NCI-H446 treated with DMSO at 0.1 percent for 48 hours (cell line): ENCODE measurements around the gene TMPRSS7.
A peak's percentile ranks its signal among the peaks of the same experiment; 100 is the strongest.

Experiments
- DNase-seq: peaks from one replicate; lab custom pipeline; 2025; lab: John Stamatoyannopoulos, UW

The TMPRSS7 gene

DNA sequence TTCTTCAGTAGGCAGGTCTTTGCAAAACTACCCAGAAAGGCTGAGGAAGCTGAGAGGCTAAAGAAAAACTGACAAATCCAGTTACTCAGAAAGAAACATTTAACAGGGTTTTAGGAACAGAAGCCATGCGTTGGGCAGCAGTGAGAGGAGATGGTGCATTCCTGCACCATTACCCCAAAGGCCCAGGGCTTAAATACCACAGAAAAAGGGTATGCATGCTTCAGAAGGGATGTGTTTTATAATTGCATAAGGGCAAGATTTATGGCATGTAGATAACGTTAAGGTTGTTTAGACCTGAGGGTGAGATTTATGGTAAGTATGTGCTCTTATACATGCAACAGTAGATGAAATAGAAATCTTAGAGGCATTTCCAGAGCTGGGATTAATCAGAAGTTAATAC lies 61.6 kb downstream of the TMPRSS7 start:
- no peak for DNase-seq

DNA sequence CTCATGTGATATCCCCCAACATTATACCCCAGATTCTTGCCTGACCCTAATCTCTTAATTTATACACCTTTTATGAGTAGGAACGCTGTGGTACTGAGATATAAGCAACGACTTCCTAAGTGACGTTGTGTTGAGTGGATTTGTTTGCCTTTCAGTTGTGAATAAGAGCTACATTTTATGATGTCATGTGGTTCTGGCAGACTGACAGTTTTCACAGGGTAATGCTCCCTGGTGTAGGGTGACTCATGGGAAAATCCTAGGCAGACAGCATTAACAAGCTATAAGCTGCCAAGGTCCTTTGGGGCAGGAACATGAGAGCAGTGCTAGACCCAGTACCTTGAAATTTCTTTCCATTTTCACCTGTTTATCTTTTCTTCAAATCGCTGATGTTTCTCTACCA lies 62.8 kb downstream of the TMPRSS7 start:
- DNase-seq = peak; percentile 15

DNA sequence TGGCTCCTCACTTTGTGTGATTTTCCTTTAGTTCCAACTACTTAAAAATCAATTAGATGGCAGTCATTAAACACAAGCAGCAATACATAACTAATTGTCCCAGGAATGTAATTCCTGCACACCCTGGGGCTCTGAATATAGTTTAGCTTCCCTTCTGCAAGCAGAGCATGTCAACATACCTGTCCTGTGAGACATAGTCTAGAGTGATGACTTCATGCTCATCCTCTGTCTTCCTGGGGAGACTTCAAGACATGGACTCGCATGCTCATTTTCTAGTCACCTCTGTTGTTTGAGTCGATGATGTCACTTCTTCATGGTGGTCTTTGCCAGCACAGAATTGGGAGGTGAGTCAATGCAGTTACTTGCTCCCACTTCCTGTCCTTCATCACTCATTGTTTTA lies 67.4 kb downstream of the TMPRSS7 start:
- DNase-seq = no peak

DNA sequence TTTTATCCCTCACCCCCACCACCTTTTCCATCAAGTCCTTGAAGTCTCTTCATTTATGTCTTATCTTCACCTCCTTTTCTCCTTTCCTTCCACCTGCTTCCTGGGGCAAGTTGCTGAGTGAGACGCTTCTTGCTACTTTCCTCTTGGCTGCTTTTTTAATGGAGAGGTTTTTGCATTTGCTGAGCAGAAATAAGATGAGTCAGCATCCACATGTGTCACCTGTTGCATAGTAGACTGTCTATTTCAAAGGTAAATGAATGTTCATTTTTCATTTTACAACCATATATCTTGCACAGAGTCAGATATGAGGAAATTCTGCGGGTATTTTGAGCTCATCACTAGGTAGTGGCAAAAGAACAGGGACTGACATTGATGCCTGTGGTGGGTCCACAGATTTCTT lies 70.2 kb downstream of the TMPRSS7 start:
- DNase-seq = no peak

DNA sequence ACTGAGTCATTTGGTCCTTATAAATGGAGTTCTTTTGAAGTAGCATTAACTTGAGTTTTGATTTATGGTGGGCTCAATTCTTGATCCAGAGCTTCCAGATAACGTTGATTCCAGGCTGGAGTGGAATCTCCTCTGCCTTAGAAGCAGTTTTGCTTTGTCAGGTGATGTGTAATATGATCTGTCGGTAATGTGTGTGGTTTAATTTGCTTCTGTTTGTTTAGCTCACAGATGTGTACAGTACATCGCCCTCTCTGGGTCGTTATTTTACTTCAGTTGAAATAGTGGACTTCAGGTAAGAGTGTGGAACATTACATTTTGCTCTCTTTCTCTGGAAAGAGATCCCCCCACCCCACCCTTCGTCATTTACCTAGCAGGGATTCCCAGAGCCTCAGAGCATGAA lies 74.8 kb downstream of the TMPRSS7 start:
- DNase-seq = no peak

DNA sequence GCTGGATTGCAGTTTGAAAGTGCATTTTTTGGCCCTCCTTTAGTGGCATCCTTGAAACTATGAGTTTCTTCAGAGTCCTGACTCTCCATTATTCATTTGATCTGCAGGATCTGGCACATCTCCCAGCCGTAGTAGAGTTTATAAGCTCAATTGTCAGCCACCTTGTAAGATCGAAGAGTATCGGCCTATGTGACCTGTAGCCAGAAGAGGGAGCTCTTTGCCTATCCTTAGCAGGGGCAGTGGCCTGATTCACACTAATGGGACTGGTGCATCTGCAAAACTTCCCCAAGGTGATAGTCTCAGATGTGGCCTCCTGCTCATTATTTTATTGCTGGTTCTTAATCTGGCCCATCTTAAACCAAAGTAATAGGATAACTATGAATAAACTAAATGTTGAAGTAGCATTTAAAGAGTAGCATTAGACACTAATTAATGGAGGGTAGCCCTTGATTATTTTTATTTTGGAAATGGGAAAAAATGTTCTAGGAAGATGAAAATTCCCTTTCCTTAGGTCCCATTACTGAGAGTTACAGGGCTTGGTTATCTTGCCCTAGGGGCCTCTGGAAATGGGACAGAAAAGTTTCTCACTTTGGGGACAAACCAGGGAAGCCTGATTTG lies 77.4 kb downstream of the TMPRSS7 start:
- peak; percentile 26 for DNase-seq

DNA sequence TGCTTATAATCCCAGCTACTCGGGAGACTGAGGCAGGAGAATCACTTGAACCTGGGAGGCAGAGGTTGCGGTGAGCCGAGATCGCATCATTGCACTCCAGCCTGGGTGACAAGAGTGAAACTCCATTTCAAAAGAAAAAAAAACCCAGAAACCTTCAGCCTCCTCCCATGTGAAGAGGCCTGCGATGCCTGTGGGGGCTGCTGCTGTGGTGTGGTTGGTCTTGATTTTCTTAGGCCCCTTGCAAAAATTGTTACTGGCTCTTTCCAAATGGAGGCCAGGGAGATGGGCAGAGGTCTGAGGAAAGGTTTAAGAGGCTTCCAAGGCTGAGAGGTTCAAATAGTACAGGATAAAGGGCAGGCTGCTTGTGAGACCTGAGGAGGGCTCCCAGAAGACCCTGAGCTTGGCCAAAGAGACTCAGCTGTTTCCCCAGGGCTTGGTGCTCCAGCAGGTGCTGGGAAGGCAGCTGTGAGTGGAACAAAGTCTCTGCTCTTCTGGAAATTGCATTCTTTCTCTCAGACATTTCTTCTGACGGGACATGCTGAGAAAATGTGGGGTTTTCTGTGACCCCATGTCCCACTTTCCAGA lies 80.1 kb downstream of the TMPRSS7 start:
- DNase-seq = no peak

DNA sequence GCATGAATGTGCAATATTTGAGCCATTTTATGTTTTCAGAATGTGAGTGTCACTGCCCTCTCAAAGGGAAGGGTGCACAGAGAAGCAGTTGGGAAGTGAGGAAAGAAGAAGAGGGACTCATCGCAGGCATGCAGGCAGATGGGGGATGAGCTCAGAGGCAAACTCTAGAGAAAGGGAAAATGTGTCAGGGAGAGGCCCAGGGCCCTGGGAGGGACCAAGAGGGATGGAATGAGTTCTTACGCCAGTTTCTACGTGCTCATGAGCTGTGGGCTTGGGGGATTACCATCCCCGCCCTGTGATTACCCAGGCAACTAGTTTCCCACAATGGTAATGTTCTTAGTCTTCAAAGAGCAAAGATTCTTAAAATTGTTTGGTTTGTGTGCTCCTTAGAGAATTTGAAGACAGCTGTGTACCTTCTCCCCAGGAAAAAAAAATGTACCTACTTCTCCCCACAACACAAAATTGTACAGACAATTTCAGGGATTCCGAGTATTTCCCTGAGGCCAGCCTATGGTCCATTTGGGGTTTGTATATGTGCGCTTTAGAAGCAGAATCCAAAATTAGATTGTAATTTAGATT lies 80.7 kb downstream of the TMPRSS7 start:
- DNase-seq = no peak

DNA sequence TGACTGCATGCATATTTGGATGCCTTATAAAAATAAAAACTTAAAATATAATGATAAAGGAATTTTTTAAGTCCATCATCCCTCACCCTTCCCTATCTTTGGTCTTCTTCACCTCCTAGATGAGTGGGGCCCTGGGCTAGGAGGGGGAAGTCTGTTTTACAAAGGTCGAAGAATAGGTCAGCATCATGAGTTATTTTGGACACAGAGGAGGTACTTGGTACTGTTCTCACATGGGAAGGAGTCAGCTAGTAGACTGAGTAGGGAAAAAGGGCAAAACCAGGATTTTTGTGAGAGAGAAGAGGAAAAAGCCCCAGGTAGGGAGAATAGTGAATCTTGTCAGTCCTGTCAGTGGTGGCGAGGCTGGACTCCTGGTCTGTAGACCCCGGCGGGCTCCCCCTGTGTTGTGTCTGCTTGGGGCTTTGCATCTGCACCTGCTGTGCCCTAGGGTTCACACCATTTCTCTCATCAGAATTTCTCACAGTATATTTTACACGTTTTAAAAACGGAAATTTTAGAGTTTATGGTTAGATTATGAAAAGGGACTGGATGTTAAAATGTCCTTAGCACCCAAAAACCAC lies 81.4 kb downstream of the TMPRSS7 start:
- DNase-seq = no peak

DNA sequence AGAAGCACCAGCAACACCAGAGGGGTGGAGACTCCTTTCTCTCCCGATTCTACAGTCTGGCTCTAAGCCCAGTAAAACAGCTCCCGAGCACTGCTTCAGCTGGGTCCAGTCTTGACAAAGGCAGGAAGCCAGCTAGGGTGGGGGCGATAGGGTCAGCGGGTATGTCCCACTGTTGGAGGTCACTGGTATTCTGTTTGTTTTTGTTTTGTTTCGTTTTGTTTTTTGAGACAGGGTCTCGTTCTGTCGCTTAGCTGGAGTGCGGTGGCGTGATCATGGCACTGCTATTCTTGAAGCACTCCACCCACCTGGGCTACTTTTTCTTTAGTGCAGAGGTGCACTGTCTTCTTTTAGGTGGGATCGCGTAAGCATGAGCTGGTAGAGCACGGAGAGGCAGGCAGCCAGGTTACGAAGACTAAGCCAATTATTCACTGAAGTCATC lies 82.2 kb downstream of the TMPRSS7 start:
- DNase-seq = no peak

DNA sequence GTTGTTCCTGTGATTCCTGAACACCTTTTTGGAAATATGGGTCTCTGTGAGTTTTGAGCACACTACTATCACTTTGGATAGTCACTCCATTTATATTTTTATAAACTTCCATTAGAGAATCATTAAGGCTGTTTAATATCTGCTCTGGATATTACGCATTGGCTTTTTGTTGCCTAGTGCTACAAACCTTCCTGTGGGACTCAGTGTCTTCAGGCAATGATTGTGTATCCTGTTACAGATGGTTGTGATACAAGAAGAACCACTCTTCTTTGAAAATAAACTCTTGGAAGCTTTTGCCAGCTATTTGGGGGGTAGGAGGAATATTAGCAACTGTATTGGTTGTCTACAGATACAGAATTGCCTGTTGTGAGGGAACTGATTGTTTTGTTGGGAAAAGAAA lies 82.9 kb downstream of the TMPRSS7 start:
- no peak for DNase-seq

DNA sequence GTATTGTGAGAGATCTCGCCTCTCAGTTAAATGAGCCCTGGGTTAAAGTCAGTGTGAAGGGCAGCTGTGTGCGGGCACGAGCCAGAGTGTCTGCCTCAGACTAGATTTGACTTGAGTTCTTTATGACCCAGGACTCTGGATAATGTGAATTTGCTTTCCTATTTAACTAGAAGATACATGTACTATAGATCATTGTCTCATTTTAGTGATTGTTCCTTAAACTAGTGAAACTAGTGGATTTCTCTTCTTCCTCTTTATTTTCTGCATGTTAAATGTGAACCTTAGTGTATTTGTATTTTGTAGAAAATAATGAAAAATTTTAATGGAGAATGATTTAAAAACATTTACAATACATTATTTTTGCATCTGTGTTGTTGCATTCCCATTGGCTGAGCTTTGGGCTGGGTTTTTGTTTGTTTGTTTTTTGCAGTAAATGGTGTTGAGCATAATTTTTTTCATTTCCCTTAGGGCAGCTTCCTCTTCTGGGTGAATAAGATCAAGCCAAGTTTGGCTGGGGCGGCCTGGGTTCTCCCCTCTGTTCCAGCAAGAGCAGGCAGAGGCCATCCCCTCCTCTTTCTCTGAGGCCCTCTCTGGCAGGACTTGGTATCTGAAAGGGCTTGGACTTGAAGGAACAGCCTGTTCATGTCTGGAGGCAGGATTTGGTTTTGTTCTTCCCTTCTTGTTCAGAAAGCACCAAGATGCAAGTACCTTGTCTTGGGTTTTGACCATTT lies 83.5 kb downstream of the TMPRSS7 start:
- DNase-seq = no peak

DNA sequence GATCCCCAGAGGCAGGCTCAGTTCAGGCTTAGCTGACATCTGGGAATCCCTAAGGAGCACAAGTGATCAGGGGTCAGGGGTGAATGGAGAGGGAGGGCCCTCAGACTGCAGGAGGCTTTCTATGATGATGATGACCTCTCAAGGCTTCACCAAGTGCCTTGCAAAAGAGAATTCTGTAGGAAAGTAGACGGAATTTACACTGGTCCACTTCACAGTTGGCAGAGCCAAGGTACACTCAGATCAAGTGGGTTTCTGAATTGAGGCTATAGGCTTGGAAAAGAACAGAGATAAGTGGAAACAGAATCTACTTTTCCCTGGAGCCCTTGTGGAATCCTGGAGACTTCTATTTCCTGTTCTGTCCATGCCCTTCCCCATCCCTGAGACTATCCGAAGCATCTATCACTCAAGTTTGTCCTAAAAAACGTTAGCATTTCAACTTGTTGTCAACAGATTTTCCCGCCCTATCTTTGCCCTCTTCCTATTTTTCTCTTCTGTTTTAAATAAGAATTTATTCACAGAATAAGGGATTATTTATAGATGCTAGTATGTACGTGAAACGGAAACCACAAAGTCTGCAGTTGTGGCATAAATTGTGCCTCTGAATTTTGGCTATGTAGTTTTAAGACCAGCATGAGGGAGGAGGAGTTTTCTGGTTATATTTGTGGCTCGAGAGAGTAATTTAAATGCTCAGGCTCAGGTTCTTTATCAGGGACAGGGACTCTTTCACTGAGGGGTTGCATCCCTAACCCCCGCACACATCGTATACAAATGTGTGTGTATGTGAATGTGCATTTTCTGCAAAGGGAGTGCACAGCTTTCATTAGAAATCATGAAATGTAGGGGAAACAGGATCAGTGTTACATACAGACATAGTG lies 85.7 kb downstream of the TMPRSS7 start:
- DNase-seq = no peak

DNA sequence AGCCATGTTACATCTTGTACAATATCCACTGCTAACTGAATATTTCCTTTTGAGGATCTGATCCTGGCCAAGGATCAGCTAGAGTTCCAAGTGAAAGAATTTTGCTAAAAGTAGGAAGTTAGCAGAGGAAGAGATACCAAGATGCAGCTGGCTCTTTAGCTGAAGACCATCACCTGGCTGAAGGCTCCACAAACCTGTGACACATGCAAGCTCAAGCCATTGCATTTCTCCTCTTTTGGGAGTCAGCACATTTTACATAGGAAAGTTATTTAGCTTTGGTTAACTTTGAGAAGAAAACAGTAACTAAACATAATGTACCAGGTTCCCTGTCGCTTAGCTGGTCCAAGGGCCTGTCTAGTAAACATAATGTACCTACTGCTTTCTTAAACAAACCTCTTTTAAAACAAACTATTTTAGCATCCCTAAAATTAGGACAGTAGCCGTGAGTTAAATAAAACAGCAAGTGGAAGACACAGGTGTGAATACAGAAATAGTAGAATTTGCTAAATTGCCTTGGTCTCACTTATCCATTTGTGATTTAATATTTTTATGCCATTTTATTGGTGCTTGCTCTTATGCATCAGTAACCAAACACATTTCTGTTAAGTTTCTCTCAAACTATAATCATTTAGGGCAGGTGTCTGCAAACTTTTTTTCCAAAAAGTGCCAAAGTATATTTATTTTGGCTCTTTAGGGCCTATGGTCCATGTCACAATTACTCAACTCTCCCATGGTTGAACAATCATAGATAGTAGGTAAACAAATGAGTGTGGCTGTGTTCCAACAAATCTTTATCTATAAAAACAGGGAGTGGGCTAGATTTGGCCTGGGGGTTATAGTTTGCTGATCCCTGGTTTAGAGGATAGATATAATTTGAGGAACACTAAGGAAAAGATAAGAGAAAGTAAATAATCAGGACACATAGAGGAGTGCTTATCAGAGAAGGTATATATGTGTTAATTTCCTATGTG lies 87.3 kb downstream of the TMPRSS7 start:
- DNase-seq = no peak

DNA sequence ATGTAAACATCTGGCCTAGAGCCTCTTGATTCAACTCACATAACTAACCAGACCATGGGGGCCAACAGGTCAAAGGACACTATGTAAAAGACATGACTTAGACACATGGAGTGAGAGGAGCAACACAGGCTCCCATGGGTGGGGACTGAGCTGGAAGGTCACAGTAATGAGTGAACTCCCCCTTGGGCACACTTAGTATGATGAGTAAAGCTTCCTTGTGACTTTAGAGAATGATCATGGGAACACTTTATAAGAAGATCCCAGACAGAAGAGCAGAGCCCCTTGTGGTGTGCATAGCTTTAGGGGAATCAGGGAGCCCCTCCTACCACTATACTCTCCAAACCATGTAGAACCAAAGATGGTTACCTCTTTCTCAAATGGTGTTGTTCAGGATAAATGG lies 88.3 kb downstream of the TMPRSS7 start:
- no peak for DNase-seq

DNA sequence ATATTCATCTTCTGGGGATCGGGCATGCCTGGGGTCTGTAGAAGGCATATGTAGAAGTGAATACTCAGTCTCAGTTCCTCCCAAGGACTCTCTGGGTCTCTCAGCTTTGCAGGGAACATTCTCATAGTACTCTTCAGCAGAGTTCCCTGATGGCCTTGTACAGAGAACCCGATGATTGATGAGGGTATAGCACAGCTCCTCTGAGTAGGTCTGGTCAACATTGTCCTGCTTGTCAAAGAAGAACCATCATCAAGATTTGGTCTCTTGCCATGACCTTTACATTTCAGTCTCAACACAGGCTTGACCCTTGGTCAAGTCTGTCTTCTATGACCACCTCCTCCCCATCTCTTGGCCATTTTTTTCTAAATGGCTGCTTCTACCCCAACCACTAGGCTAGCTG lies 89.0 kb downstream of the TMPRSS7 start:
- no peak for DNase-seq

DNA sequence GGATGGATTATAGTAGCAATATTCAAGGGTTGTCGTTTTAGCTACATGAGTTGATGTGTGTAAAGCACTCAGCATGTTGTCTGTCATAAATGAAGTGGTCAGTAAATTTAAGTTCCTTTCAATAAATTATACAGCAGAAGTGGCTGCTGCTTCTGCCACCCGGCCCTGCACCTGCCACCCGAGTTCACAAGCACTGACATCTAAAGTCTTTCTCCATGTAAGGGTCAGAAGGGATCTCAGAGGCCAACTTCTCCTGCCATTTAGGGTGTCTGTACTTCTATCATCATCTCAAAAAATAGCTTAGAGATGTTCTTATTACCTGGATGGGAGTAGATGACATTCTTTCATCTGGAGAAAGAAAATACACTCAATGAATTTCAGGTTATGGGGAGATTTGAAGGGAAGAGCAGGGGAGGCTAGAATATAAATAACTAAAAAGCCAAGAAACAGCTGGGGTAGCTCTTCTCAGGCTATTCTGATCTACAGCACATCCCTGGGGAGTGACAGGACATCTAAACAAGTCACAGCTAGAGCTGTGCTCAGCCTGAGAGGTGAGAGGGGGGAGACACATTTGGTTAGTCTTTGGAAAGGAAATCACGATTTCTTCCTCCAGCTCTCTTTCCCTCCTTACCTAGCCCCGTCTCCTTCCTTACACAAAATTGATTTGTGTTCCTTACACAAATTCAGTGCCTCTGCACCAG lies 90.5 kb downstream of the TMPRSS7 start:
- DNase-seq = no peak

DNA sequence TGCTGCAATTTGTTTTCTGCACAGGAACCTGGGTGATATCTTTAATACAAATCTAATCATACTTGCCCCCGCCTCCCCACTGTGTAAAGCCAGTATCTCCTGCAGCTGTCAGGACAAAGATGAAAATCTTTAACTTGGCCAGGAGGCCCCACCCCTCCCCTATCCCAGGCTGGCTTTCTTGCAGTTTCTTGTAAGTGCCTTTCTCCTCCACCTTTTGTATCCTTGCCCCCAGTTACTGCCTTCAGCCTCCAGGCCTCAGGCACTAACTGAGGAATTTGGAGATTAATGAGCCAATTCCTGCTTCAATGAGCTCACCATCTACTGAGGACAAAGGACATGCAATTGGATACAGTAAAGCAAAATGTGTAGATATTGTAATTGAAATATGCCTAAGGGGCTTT lies 92.0 kb downstream of the TMPRSS7 start:
- no peak for DNase-seq

DNA sequence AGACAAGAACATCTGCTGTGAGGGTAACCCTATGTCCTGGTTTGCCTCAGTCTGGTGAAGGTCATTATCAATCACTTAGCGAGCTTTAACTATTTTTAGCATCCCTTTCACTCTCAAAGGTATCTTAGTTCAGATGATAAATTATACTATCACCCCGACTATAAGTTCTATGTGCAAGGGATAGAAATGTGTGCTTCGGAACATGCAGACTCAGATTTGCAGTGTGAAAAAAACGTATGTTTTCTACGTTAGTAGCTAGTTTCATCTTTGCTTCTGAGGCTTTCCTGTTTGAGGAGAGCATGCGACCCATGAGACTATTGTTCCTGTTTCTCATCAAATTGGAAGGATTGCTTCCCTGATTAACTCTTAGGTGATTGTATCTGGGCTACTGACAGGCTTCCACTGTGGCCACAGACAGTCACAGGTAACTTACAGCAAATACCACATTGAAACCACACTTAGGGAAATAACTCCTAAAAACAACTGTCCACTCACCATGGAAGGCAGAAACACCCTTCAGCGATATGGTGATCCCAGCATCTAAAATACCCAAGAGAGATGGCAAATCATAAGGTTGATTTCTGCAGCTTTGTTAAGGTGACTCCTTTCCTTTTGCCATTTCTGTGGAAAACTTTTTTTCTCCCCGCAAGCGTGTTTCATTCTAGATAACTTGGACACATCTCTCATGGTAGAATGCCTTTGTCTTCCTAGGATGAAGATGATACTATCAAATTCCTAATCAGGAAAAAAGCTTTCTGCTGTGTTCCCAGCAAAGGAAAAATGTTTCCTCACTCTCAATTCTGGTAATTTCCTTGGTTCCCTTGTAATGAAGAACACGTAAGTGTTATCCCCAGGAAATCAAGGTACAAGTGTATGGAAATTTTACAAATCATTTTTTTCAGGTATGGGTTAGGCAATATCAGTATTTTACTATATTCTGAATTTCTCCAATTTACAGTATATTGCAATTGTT lies 93.3 kb downstream of the TMPRSS7 start:
- no peak for DNase-seq
